ENCODE measurements around the gene VAV1.

DNA sequence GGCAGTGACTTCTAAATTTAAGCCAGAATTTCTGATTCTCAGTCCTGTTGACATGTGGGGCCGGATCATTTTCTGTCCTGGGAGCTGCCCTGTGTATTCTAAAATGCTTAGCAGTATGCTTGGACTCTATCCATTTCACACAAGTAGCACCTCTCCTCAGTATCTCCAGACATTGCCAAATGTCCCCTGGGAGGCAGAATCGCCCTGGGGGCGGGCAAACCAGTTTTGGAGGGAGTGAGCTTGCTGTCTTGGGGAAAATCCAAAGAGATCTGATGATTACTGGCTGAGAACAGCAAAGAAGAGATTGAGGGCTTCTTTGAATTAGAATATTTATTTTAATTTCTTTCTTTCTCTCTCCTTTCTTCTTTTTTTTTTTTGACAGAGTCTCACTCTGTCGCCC is 16.4 kb downstream of the VAV1 start:
- no peak for TF ChIP-seq RXRA (IDR thresholded peaks at IDR 0.05; ENCODE audit: insufficient read depth, low read depth, low read length)
- TF ChIP-seq CTCF (IDR thresholded peaks at IDR 0.05; ENCODE audit: control extremely low read depth in 1 of 3, insufficient read depth in 1 of 3, low read depth in 1 of 3, low read length in 3 of 3), result no peak
- no peak for TF ChIP-seq MAX (IDR thresholded peaks at IDR 0.05)
- no peak for TF ChIP-seq CEBPB (IDR thresholded peaks at IDR 0.05; ENCODE audit: low read depth, low read length)
- TF ChIP-seq SAP30 (IDR thresholded peaks at IDR 0.05; ENCODE audit: insufficient read depth, insufficient replicate concordance, low read length), result no peak
- TF ChIP-seq POLR2A (IDR thresholded peaks at IDR 0.05; ENCODE audit: control extremely low read depth in 1 of 2, low read depth in 2 of 2, low read length in 2 of 2), result no peak

Measured in H1 (cell line).